ENCODE results near the gene SMURF1.

SMURF1 gene

GRCh38 chr7:99005776-99006175, 138.1 kb downstream of the SMURF1 start:
- no peak for DNase-seq (ENCODE audit: low read depth, low spot score)

- DNase-seq (ENCODE audit: low read depth, low spot score): no peak
Measured at GRCh38 chr7:99004781-99005500, 139.0 kb downstream of the SMURF1 start.

- no peak for DNase-seq (ENCODE audit: low read depth, low spot score)
Measured at GRCh38 chr7:99004216-99004615, 139.7 kb downstream of the SMURF1 start.

GRCh38 chr7:99003419-99003818, 140.5 kb downstream of the SMURF1 start:
- DNase-seq (ENCODE audit: low read depth, low spot score): no peak

GRCh38 chr7:99002827-99003212, 141.1 kb downstream of the SMURF1 start:
- no peak for DNase-seq (ENCODE audit: low read depth, low spot score)

- DNase-seq (ENCODE audit: low read depth, low spot score): no peak
Measured at GRCh38 chr7:99002148-99002826, 141.6 kb downstream of the SMURF1 start.

- no peak for DNase-seq (ENCODE audit: low read depth, low spot score)
Measured at GRCh38 chr7:99001482-99002147, 142.3 kb downstream of the SMURF1 start.

- DNase-seq (ENCODE audit: low read depth, low spot score): peak; percentile 29
Measured at GRCh38 chr7:99000904-99001465, 142.9 kb downstream of the SMURF1 start.

GRCh38 chr7:99000196-99000903, 143.6 kb downstream of the SMURF1 start:
- no peak for DNase-seq (ENCODE audit: low read depth, low spot score)

GRCh38 chr7:98998821-98999725, 144.8 kb downstream of the SMURF1 start:
- DNase-seq (ENCODE audit: low read depth, low spot score): no peak

GRCh38 chr7:98997846-98998245, 146.1 kb downstream of the SMURF1 start:
- no peak for DNase-seq (ENCODE audit: low read depth, low spot score)

- DNase-seq (ENCODE audit: low read depth, low spot score): no peak
Measured at GRCh38 chr7:98996150-98996552, 147.8 kb downstream of the SMURF1 start.

GRCh38 chr7:98995523-98996149, 148.3 kb downstream of the SMURF1 start:
- DNase-seq (ENCODE audit: low read depth, low spot score): no peak

GRCh38 chr7:98995111-98995510, 148.8 kb downstream of the SMURF1 start:
- no peak for DNase-seq (ENCODE audit: low read depth, low spot score)

GRCh38 chr7:98994046-98994944, 149.6 kb downstream of the SMURF1 start:
- DNase-seq (ENCODE audit: low read depth, low spot score): no peak

- DNase-seq (ENCODE audit: low read depth, low spot score): no peak
Measured at GRCh38 chr7:98993024-98993897, 150.6 kb downstream of the SMURF1 start.

GRCh38 chr7:98992076-98992475, 151.8 kb downstream of the SMURF1 start:
- no peak for DNase-seq (ENCODE audit: low read depth, low spot score)

- DNase-seq (ENCODE audit: low read depth, low spot score): no peak
Measured at GRCh38 chr7:98991141-98991540, 152.8 kb downstream of the SMURF1 start.

All from activated naive CD8-positive, alpha-beta T cell treated with anti-CD3 and anti-CD28 coated beads, Interleukin-2, amount 50 U/mL, for 16 hours (primary cell).